ENCODE measurements around the gene PILRA.

GRCh38 chr7:100402241-100402640 is 29.0 kb downstream of the PILRA start:
- no peak for TF ChIP-seq CTCF (IDR thresholded peaks at IDR 0.05)
- no peak for TF ChIP-seq POLR2A (IDR thresholded peaks at IDR 0.05)
